Body of pancreas (tissue), 4 donors: ENCODE results near the gene ULK4.

Experiments used
- CTCF ChIP-seq, 7 experiments: fragments of 450-650 bp in 4 of 7; fragments of 200-600 bp in 3 of 7; sonication (generic) in 3 of 7; IDR thresholded peaks; one replicate each; pipeline ENCODE4 v1.5.1; 2016 to 2019; ENCODE audit warnings: antibody characterized with exemption in 7 of 7
- POLR2A ChIP-seq, 3 donors: fragments of 450-650 bp; IDR thresholded peaks; one replicate each; pipeline ENCODE4 v1.6.1; 2016; ENCODE audit warnings: antibody characterized with exemption in 3 of 3, mild to moderate bottlenecking in 2 of 3

GRCh38 chr3:41338276-41338675, 623.6 kb downstream of the ULK4 start:
- TF ChIP-seq CTCF (IDR thresholded peaks at IDR 0.05) (no peak), POLR2A (IDR thresholded peaks at IDR 0.05) (no peak)
